Measurements from ENCODE around the gene VLDLR.

GRCh38 chr9:2642068-2642467 lies 20.5 kb downstream of the VLDLR start:
- TF ChIP-seq CTCF (conservative IDR thresholded peaks at IDR 0.05; ENCODE audit: low read depth, low read length) (no peak), EZH2 (IDR thresholded peaks at IDR 0.05; ENCODE audit: low read length, unreplicated experiment) (no peak), EZH2phosphoT487 (IDR thresholded peaks at IDR 0.05; ENCODE audit: borderline replicate concordance, low read length) (no peak)

All from PC-3 (cell line).